ENCODE results near the gene CYP46A1.
A peak's percentile ranks its signal among the peaks of the same experiment; 100 is the strongest.

Gene CYP46A1

GRCh38 chr14:99722741-99723140 lies 38.6 kb downstream of the CYP46A1 start:
- H3K36me3 Mint-ChIP-seq (ENCODE audit: insufficient read depth): no peaks in the 10 kb centered on the region
- H3K27me3 Mint-ChIP-seq: peaks cover 34 to 52% of the 10 kb centered on the region in 2 donors
- H3K27ac Mint-ChIP-seq: no peak overlapping the region
- H3K4me3 Mint-ChIP-seq: no peak overlapping the region
- no peak for ATAC-seq (replicated peaks)
- no peak for DNase-seq
- H3K9me3 Mint-ChIP-seq: no peaks in the 10 kb centered on the region
- peaks cover 0 to 3% of the 10 kb centered on the region in 2 donors for H3K4me1 Mint-ChIP-seq (ENCODE audit: low read depth in 2 of 2)

DNA sequence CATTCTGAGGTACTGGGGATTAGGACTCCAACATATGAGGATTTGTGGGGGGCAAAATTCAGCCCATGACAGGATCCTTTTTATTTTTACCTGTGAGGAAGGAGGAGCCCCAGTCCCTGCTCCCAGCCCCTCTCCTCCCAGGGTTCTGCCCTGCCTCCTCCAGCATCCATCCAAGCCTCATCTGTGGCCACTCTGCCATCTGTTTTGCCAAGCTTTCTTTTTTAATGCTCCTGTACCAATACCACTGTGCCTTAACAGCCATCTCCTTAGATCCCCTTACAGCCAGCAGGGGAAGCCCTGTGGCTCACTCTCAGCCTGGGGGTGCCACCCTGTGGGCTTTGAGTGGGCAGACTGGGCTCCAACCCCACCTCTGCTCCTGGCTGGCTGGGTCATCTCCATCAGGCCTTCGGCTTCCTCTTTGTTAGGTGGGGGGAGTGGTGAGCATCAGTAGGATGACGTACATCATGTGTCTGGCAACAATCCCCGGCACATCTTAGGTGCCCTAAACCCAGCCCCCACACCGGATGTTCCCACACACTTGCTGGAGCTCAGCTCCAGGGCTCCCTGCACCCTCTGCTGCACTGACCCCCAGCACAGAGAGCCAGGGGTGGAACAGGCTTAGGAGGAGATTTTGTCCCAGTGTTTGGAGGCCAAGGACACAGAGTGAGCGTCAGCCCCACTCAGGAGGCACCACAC lies 40.2 kb downstream of the CYP46A1 start:
- DNase-seq: no peak
- Mint-ChIP-seq H3K9me3 (no peaks in the 10 kb centered on the region), H3K4me1 (ENCODE audit: low read depth in 2 of 2) (no peaks in the 10 kb centered on the region), H3K27ac (no peak overlapping the region), H3K36me3 (ENCODE audit: insufficient read depth) (no peaks in the 10 kb centered on the region), H3K4me3 (no peak overlapping the region), H3K27me3 (peaks cover 45 to 58% of the 10 kb centered on the region in 2 donors)
- ATAC-seq (replicated peaks): no peak

DNA sequence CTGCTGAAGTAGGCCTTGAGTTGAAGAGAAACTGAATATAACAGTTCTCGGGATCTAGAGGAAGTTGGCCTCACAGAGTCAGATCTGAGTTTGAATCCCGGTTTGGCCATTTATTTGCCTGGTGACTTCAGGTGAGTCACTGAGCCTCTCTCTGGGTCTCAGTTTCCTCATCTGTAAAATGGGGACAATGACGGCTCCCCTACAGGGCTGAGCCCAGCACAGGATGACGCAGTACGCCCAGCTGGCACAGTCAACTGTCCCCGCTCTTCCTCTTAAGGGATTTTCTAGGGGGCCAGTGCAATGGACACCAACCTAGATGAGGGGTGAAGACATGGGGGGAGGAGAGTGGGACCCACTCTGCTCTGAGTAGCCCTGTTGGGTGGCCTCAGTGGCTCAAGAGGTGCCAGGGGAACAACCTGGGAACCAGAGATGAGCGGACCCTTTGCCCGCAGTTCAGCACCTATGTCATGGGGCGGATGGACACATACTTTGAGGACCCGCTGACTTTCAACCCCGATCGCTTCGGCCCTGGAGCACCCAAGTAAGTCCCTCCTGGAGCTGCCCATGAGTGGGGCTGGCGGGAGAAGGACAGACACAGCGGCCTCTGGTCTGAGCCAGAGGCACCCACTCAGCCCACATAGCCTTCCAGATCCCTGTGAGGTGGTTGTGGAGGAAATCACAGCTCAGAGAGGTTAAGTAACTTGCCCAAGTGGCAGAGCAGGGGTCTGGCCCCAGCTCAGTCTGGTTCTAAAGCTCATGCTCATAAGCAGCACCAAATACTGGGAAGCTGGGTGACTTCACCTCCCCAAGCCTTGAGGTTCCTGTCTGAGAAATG lies 41.1 kb downstream of the CYP46A1 start:
- no peak overlapping the region for H3K27ac Mint-ChIP-seq
- DNase-seq (no peak), ATAC-seq (replicated peaks) (no peak)
- peaks cover 46 to 65% of the 10 kb centered on the region in 2 donors for H3K27me3 Mint-ChIP-seq
- no peak overlapping the region for H3K4me3 Mint-ChIP-seq
- H3K9me3 Mint-ChIP-seq: no peaks in the 10 kb centered on the region
- no peaks in the 10 kb centered on the region for H3K36me3 Mint-ChIP-seq (ENCODE audit: insufficient read depth)
- H3K4me1 Mint-ChIP-seq (ENCODE audit: low read depth in 2 of 2): no peaks in the 10 kb centered on the region

DNA sequence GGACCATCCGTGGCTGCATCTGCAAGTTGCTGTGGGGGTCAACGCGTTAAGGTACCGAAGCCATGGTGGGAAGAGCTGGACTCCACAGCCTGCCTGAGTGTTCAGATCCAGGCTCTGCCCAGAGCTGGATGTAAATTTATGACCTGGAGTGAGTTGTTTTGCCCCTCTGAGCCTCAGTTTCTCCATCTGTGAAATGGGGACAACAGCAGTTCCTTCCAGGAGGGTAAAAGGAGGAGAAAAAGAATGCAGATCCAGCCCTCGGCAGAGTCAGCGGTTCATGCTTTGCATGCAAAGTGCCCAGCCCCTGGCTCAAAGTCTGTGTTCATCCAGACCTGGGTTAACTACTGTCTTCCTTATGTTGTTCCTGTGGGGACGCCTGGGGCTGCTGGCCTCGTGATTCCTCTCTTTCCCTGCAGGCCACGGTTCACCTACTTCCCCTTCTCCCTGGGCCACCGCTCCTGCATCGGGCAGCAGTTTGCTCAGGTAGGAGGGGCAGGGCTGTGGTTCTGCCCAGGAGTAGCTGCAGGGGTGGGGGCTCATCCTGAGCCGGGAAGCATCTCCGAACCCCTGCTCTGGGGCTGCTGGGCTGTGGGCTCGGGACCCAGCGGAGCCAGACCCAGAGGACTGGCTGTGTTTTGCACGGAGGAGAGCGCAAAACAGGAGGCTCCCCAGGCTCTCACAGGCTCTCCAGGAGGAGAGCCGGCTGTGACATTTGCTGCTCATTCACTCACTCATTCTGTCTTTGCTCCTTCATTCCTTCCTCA lies 41.9 kb downstream of the CYP46A1 start:
- ATAC-seq (replicated peaks): no peak

GRCh38 chr14:99726538-99727095 lies 42.5 kb downstream of the CYP46A1 start:
- H3K27ac Mint-ChIP-seq: peak overlapping the region in 1 of 2 donors; percentile 20
- ATAC-seq (replicated peaks) (no peak), DNase-seq (no peak)
- H3K4me1 Mint-ChIP-seq (ENCODE audit: low read depth in 2 of 2): no peaks in the 10 kb centered on the region
- no peaks in the 10 kb centered on the region for H3K9me3 Mint-ChIP-seq
- no peak overlapping the region for H3K4me3 Mint-ChIP-seq
- peaks cover 46 to 76% of the 10 kb centered on the region in 2 donors for H3K27me3 Mint-ChIP-seq
- H3K36me3 Mint-ChIP-seq (ENCODE audit: insufficient read depth): no peaks in the 10 kb centered on the region

More for the DNA sequence above, 41.9 kb downstream of the CYP46A1 start:
- Mint-ChIP-seq H3K9me3 (no peaks in the 10 kb centered on the region), H3K4me3 (no peak overlapping the region), H3K27me3 (peaks cover 46 to 69% of the 10 kb centered on the region in 2 donors), H3K27ac (no peak overlapping the region), H3K4me1 (ENCODE audit: low read depth in 2 of 2) (no peaks in the 10 kb centered on the region), H3K36me3 (ENCODE audit: insufficient read depth) (no peaks in the 10 kb centered on the region)
- no peak for DNase-seq

DNA sequence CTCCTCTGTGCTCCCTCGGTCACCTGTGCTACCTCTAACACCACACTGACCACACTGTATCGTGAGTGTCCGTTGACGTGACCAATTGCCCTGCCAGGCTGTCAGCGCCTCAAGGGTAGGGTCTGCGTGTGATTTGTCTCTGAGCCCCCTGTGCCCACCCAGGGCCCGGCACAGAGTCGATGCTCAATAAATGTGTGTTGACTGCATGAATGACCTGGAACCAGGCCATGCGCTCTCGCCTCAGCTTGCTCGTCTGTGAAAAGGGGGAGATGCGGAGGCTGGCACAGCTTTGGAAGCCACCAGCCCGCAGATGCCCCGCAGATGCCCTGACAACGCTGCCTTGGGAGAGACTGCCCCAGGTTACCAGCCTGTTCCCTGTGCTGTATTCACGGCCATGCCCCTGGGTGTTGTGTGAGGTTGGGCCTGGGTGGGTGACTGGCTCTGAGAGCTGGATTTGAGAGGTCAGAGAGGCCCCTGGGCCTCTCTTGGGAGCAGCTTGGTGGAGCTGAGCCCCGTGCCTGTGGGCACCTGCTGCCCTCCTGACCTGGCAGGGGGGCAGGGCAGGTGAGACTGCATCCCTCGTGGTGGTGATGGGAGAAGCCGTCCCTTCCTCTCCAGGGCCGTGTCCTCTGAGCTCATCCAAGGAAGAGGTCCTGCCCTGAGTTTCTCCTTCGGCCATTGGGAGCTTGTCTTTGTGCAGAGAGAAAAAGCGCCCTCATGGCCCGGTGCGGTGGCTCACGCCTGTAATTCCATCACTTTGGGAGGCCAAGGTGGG lies 43.2 kb downstream of the CYP46A1 start:
- Mint-ChIP-seq H3K4me3 (no peak overlapping the region), H3K9me3 (no peaks in the 10 kb centered on the region), H3K27me3 (peaks cover 46 to 80% of the 10 kb centered on the region in 2 donors), H3K27ac (peak overlapping the region in 1 of 2 donors; percentile 20), H3K4me1 (ENCODE audit: low read depth in 2 of 2) (no peaks in the 10 kb centered on the region), H3K36me3 (ENCODE audit: insufficient read depth) (no peaks in the 10 kb centered on the region)
- ATAC-seq (replicated peaks) (no peak), DNase-seq (no peak)

DNA sequence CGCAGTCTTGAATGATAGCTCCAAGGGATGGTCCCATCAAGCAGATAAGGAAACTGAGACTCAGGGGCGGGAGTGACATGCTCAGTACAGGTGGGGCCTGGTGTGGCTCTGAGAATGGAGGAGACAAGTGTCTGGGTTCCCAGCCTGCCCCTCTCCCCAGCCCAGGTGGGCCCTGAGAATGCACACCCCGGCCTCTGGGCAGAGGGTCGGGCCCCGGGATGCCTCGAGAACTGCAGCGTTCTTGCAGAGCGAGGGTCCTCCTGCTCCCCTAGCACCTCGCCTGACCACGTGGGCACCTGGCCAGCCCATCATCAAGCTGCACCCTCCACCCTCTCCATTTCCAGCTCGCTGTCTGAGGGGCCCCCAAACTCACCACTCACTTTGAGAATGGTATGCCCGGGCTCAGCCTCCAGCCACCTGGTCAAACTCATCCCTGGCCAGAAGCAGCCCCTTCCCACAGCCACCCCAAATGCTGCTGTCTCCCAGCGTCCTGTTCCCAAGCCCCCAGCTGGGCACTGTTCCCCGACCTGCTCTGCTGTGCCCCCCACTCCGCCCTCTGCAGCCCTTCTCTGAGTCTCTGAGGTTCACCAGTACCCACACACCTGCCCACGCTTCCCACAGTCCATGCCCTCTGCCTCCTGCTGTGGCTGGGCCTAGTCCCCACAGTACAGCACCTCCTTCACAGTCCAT lies 44.3 kb downstream of the CYP46A1 start:
- no peak overlapping the region for H3K4me3 Mint-ChIP-seq
- peaks cover 49 to 91% of the 10 kb centered on the region in 2 donors for H3K27me3 Mint-ChIP-seq
- no peaks in the 10 kb centered on the region for H3K36me3 Mint-ChIP-seq (ENCODE audit: insufficient read depth)
- no peaks in the 10 kb centered on the region for H3K9me3 Mint-ChIP-seq
- no peak for ATAC-seq (replicated peaks)
- no peaks in the 10 kb centered on the region for H3K4me1 Mint-ChIP-seq (ENCODE audit: low read depth in 2 of 2)
- no peak for DNase-seq
- no peak overlapping the region for H3K27ac Mint-ChIP-seq

DNA sequence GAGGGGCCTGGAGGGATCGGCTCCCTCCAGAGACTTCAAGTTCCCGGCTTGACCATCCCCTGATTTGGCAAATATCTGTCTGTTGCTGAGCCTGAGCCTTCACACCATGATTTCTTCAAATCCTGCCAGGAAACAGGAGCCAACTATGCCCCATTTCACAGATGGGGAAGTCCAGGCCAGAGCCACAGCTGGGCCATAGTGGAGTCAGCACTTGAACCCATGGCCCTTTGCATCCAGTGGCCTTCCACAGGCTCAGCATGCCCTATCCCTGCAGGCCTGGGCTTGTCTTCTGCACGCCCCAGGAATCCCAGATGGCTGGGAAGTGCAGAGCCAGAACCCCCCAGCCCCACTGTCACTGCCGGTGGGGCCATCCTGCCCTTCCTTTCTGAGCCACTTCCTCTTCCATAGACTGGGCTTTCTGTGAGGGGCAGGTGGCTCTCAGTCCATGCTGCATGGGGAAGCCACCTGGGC lies 44.9 kb downstream of the CYP46A1 start:
- DNase-seq (no peak), ATAC-seq (replicated peaks) (no peak)
- Mint-ChIP-seq H3K27ac (no peak overlapping the region), H3K9me3 (no peaks in the 10 kb centered on the region), H3K27me3 (peaks cover 49 to 92% of the 10 kb centered on the region in 2 donors), H3K4me3 (no peak overlapping the region), H3K36me3 (ENCODE audit: insufficient read depth) (no peaks in the 10 kb centered on the region), H3K4me1 (ENCODE audit: low read depth in 2 of 2) (no peaks in the 10 kb centered on the region)

DNA sequence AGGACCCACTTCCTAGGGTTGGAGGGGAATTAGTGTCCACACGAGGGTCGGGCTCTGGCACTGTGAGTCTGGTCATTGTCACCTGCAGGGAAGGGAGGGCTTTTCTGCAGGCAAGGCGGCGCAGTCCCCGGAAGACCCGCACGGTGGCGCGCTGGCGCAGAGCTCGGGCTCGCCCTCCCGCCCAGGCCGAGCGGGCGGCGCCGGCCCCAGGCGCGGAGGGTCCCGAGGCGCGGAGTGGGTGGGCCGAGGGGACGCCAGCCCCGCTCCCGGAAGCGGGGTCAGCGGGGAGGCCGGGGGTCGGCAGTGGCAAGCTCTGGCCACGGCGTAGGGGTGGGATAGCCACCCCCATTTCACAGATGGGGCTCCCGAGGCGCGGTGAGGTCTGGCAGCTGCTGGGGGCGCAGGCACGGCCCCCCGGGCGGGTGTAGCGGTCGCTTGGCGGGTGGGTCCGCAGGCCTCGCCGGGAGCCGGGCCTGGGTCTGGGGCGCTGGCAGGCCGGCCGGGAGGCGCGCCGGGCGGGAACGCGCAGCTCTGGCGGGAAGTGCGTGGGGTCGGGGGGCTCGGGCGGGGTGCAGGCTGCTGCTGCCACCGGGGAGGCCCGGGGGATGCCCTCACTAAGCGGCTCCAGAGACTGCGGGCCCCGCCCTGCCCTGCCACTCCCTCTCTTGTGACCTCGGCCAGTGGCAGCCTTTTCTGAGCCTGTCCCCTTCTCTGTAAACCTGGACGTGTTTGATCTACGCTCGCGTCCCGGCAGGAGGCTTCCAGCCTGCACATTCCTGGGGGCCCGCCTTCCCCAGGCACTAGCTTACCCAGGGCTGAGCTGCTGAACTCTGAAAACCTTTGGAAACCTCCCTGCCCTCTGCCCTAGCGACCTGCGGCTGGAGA lies 46.1 kb downstream of the CYP46A1 start:
- no peaks in the 10 kb centered on the region for H3K36me3 Mint-ChIP-seq (ENCODE audit: insufficient read depth)
- no peak overlapping the region for H3K27ac Mint-ChIP-seq
- peak; percentile 85 for ATAC-seq (replicated peaks)
- H3K4me1 Mint-ChIP-seq (ENCODE audit: low read depth in 2 of 2): no peaks in the 10 kb centered on the region
- H3K27me3 Mint-ChIP-seq: peaks cover 43 to 90% of the 10 kb centered on the region in 2 donors
- no peaks in the 10 kb centered on the region for H3K9me3 Mint-ChIP-seq
- DNase-seq: peak; percentile 66 to 73 (median 70)
- H3K4me3 Mint-ChIP-seq: peak overlapping the region; percentile 41 to 55

DNA sequence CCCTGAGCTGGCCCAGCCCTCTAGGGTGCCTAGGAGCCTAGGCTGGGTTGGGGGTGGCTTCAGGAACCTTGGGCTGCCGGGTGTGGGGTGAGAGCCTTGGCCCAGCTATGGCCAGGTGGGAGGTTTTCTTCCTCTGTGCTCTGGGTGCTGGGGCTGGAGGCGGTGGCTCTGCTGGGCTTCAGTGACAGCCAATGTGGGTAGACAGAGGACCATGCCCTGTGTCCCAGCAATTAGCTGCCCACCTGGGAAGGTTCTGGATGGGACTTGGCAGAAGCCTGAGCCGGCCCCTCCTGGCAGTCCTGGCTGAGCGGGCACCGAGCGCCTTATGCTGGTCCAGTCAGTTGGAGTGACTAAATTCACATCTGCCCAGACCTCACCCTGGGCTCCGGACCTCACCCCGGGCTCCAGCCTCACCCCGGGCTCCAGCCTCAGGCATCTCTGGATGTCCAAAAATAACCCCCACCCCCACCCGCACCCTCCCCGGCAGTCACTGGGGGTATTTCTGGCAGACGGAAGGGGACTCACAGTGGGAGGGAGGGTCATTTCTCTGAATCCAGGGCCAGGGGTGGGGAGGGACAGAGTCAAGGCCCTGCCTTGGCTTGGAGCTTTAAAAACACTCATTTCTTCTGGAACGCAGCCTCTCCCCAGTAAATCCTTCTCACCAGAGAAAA lies 46.9 kb downstream of the CYP46A1 start:
- Mint-ChIP-seq H3K27ac (no peak overlapping the region), H3K4me3 (peak overlapping the region; percentile 41 to 55), H3K4me1 (ENCODE audit: low read depth in 2 of 2) (no peaks in the 10 kb centered on the region), H3K27me3 (peaks cover 43 to 90% of the 10 kb centered on the region in 2 donors), H3K36me3 (ENCODE audit: insufficient read depth) (peaks cover 3% of the 10 kb centered on the region), H3K9me3 (no peaks in the 10 kb centered on the region)
- DNase-seq (no peak), ATAC-seq (replicated peaks) (no peak)

Data from effector memory CD8-positive, alpha-beta T cell (primary cell).